Measurements from ENCODE around the gene FOXP3. TPM values are rescaled to one million over a fixed set of nuclear protein-coding genes. Genes with fewer than 3 reads are reported as not detected.

Gene FOXP3
- total and polyA plus RNA-seq, 2 of the 4 experiments (the other 2 are of a cell fraction): 0.05 TPM; not detected in 1

DNA sequence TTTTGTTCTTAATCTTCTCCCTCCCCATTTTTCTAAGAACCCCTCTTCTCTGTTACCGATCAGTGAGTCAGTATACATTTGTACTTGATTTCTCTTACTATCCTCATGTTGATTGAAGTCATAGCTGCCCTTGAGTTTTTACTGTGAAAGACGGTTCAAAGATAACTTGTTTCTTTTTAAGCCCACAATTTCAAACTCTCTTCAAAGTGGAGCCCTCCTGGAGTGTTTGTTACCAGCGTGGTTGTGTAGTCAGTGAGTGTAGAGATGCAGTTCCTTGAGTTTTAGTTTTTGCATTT, 13.0 kb upstream of the FOXP3 start:
- Histone ChIP-seq H2AK9ac (replicated peaks; ENCODE audit: low read depth, low read length, poor library complexity) (no peak overlapping the region), H3K4me2 (ENCODE audit: low read depth, low read length) (no peak overlapping the region), H3K18ac (ENCODE audit: low read depth, low read length) (no peak overlapping the region), H3K23ac (ENCODE audit: low read depth, low read length) (no peak overlapping the region), H3K36me3 (ENCODE audit: control insufficient read depth, insufficient read depth, low read length) (no peaks in the 10 kb centered on the region), H3K4ac (ENCODE audit: low read depth, low read length) (no peak overlapping the region), H3K9me1 (ENCODE audit: insufficient read depth, low read length) (peaks cover 5% of the 10 kb centered on the region; the same call in 1 of the 2 replicates), H3K4me1 (ENCODE audit: control insufficient read depth, insufficient read depth, low read length) (no peaks in the 10 kb centered on the region), H3K27me3 (ENCODE audit: control insufficient read depth, insufficient read depth, low read length) (no peaks in the 10 kb centered on the region), H3K79me1 (ENCODE audit: low read depth in 1 of 2, low read length in 2 of 2) (peaks cover 9 to 14% of the 10 kb centered on the region in 2 experiments), H2BK5ac (ENCODE audit: low read depth, low read length, poor library complexity, severe bottlenecking) (no peak overlapping the region), H4K20me1 (ENCODE audit: insufficient read depth, low read length) (peaks cover 8% of the 10 kb centered on the region; the same call in 1 of the 2 replicates), H4K91ac (ENCODE audit: insufficient read depth, low read depth, low read length) (no peak overlapping the region), H2AFZ (replicated peaks; ENCODE audit: low read length, poor library complexity) (no peak overlapping the region), H2BK120ac (ENCODE audit: low read depth, low read length) (no peak overlapping the region), H2BK20ac (ENCODE audit: low read depth, low read length) (no peak overlapping the region), H3K27ac (ENCODE audit: insufficient read depth, low read length) (no peak overlapping the region), H4K8ac (ENCODE audit: low read depth in 2 of 2, low read length in 2 of 2) (no peak overlapping the region), H3K9me3 (ENCODE audit: control insufficient read depth, insufficient read depth, low read length) (no peaks in the 10 kb centered on the region), H4K5ac (ENCODE audit: low read depth, low read length) (no peak overlapping the region), H2AK5ac (ENCODE audit: low read depth, low read length) (no peak overlapping the region), H3K14ac (replicated peaks; ENCODE audit: low read depth, low read length) (no peak overlapping the region), H2BK15ac (ENCODE audit: low read depth, low read length) (no peak overlapping the region), H3K4me3 (ENCODE audit: insufficient read depth, low read depth, low read length) (no peak overlapping the region), H3K56ac (ENCODE audit: extremely low read depth, insufficient read depth, low read length) (no peak overlapping the region), H3K9ac (ENCODE audit: low read depth, low read length) (no peak overlapping the region)
- in situ Hi-C loops (cut with MboI; ENCODE audit: low sequenced_read_pairs): no loop called here
- intact Hi-C loops (cut with micrococcal nuclease): no loop called here
- no peak for TF ChIP-seq BHLHE40 (IDR thresholded peaks at IDR 0.05; ENCODE audit: low read depth, low read length)
- no peak for TF ChIP-seq NFE2L2 (IDR thresholded peaks at IDR 0.05; ENCODE audit: low read depth, low read length)
- TF ChIP-seq MAZ (IDR thresholded peaks at IDR 0.05; ENCODE audit: borderline replicate concordance, low read depth, low read length): no peak
- TF ChIP-seq MAFK (IDR thresholded peaks at IDR 0.05; ENCODE audit: low read depth, low read length): no peak
- CTCF ChIA-PET: no interaction called here
- no peak for DNase-seq
- no TSS peak for BruUV-seq (replicated peaks)
- no peak for ATAC-seq (ENCODE audit: low read depth)
- WGBS, 2 experiments (ENCODE audit: extremely low coverage in 2 of 2, insufficient read length in 1 of 2): 0% methylated on average over 1 of the region's 3 CpGs; no CpG with 5 or more reads in 1 of the 2 experiments
- dilution Hi-C loops (cut with HindIII; ENCODE audit: low sequenced_read_pairs, unreplicated experiment): no loop called here
- POLR2A ChIA-PET (ENCODE audit: unreplicated experiment): no interaction called here
